Measurements from ENCODE around the gene KRTAP29-1.
A peak's percentile ranks its signal among the peaks of the same experiment; 100 is the strongest.

The KRTAP29-1 gene

GRCh38 chr17:41329279-41329948 lies 26.8 kb upstream of the KRTAP29-1 start:
- DNase-seq = peak in 11 of 56 donors; percentile 3 to 39 (median 15)

GRCh38 chr17:41328207-41328606 lies 25.6 kb upstream of the KRTAP29-1 start:
- DNase-seq = no peak

GRCh38 chr17:41327411-41328120 lies 24.9 kb upstream of the KRTAP29-1 start:
- no peak for DNase-seq

GRCh38 chr17:41326173-41327145 lies 23.8 kb upstream of the KRTAP29-1 start:
- no peak for DNase-seq

GRCh38 chr17:41325611-41326010 lies 23.0 kb upstream of the KRTAP29-1 start:
- DNase-seq = no peak

GRCh38 chr17:41325126-41325525 lies 22.5 kb upstream of the KRTAP29-1 start:
- DNase-seq = no peak

- no peak for DNase-seq
Measured at GRCh38 chr17:41324180-41325075, 21.8 kb upstream of the KRTAP29-1 start.

- DNase-seq = no peak
Measured at GRCh38 chr17:41322903-41323895, 20.5 kb upstream of the KRTAP29-1 start.

GRCh38 chr17:41322094-41322902 lies 19.6 kb upstream of the KRTAP29-1 start:
- no peak for DNase-seq

- DNase-seq = no peak
Measured at GRCh38 chr17:41318231-41318630, 15.6 kb upstream of the KRTAP29-1 start.

GRCh38 chr17:41315814-41316445 lies 13.3 kb upstream of the KRTAP29-1 start:
- DNase-seq = no peak

- no peak for DNase-seq
Measured at GRCh38 chr17:41315204-41315794, 12.6 kb upstream of the KRTAP29-1 start, which contains the start of gene KRTAP17-1. Gene KRTAP17-1, minus strand, starts transcription at chr17:41315710. Its CDS starts 60 bp downstream, at chr17:41315650.

GRCh38 chr17:41311111-41311510 lies 8.5 kb upstream of the KRTAP29-1 start:
- no peak for DNase-seq

- no peak for DNase-seq
Measured at GRCh38 chr17:41308918-41309359, 6.3 kb upstream of the KRTAP29-1 start, which contains the start of gene KRTAP16-1. Gene KRTAP16-1, minus strand, starts transcription at chr17:41309309. Its CDS starts 56 bp downstream, at chr17:41309253.

- peak in 13 of 56 donors; percentile 1 to 49 (median 18) for DNase-seq
Measured at GRCh38 chr17:41308251-41308917, 5.7 kb upstream of the KRTAP29-1 start.

GRCh38 chr17:41307647-41308046 lies 5.0 kb upstream of the KRTAP29-1 start:
- DNase-seq = no peak

GRCh38 chr17:41304091-41304490 lies 1.4 kb upstream of the KRTAP29-1 start:
- DNase-seq = no peak

Measured in amygdala (tissue), 56 donors.